Measurements from ENCODE around the gene PRKG1.

PRKG1 gene

DNA sequence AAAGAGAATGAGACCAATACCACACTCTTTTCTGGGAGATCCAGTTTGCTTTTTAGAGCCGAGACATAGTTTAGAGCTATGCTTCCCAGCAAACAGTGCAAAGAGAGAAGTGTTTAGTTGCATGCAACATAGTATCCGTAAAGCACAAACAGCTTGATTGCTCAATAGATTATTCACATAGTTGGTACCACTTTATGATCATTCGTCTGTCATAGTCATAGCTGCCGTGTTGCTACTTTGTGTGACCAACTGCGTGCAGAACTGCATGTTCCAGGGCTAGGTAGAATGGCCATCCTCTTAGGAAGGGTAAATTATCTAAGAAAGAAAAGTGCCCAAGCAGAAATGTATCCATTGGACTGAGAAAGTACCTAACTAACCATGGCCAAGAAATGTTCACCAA lies 1036.3 kb downstream of the PRKG1 start:
- no peak for TF ChIP-seq REST (IDR thresholded peaks at IDR 0.05; ENCODE audit: insufficient read depth in 1 of 2, low read depth in 2 of 2, low read length in 2 of 2)
- no peak for TF ChIP-seq POLR2AphosphoS5 (IDR thresholded peaks at IDR 0.05; ENCODE audit: low read depth, low read length)
- no peak for TF ChIP-seq SIN3A (IDR thresholded peaks at IDR 0.05; ENCODE audit: borderline replicate concordance, insufficient read depth, low read length)
- no peak for TF ChIP-seq FOXP2 (optimal IDR thresholded peaks at IDR 0.05; ENCODE audit: borderline replicate concordance, extremely low read depth, extremely low read length, insufficient read depth)
- no peak for TF ChIP-seq TAF1 (IDR thresholded peaks at IDR 0.05; ENCODE audit: borderline replicate concordance, insufficient read depth, low read length)

DNA sequence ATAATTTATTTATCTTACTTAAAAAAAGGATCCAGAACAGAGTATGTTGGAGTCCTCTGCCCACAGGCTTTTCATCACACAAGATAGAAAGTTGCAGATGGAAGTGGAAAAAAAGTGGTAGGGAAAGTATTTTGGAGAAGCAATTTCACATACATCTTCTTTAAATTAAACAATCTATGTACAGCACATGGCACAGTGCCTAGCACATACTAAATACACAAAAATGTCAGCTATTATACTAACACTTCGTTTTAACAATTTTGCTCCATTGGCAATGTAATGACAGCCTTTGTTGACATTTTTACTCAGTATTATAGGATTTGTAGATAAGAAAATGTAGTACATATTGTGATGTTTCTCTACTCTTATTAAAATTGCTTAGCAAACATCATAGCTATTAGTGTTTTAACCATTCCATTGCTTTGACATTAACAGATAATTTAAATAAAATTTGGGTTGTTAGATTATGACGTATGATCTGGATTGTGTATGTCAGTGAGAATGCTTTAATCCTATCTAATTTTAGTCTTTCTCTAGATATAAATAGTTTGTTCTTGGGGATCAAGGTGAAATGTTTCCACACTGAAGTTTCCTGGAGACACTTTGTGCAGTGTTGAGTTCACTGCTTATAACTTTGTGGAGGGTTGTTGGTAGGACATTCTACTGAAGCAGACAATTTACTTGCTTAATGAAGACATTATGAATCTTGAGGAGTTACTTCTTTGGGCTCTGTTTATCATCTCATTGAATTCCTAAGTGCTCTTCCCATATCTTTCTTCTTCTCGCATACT lies 1037.0 kb downstream of the PRKG1 start:
- TF ChIP-seq POLR2AphosphoS5 (IDR thresholded peaks at IDR 0.05; ENCODE audit: low read depth, low read length) (no peak), REST (IDR thresholded peaks at IDR 0.05; ENCODE audit: insufficient read depth in 1 of 2, low read depth in 2 of 2, low read length in 2 of 2) (no peak), SIN3A (IDR thresholded peaks at IDR 0.05; ENCODE audit: borderline replicate concordance, insufficient read depth, low read length) (no peak), FOXP2 (optimal IDR thresholded peaks at IDR 0.05; ENCODE audit: borderline replicate concordance, extremely low read depth, extremely low read length, insufficient read depth) (no peak), TAF1 (IDR thresholded peaks at IDR 0.05; ENCODE audit: borderline replicate concordance, insufficient read depth, low read length) (no peak)

- TF ChIP-seq SIN3A (IDR thresholded peaks at IDR 0.05; ENCODE audit: borderline replicate concordance, insufficient read depth, low read length) (no peak), POLR2AphosphoS5 (IDR thresholded peaks at IDR 0.05; ENCODE audit: low read depth, low read length) (no peak)
Measured at GRCh38 chr10:52115823-52116222, 1041.5 kb downstream of the PRKG1 start.

DNA sequence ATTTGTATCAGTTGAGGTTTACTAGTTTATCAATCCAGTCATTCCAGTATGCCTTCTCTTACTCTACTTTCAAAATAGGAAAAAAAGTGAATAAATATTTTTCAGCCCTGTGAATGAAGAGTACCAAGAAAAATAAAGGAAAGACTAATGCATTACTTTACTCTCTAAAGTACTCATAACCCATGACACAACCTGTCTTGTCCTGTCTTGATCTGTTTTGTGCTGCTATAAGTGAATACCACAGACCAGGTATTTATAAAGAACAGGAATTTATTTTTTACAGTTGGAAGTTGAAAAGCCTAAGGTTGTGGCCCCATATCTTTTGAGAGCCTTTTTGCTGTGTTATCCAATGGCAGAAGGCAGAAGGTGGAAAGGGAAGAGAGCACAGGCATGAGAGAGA lies 1045.2 kb downstream of the PRKG1 start:
- TF ChIP-seq SIN3A (IDR thresholded peaks at IDR 0.05; ENCODE audit: borderline replicate concordance, insufficient read depth, low read length) (no peak), FOXP2 (optimal IDR thresholded peaks at IDR 0.05; ENCODE audit: borderline replicate concordance, extremely low read depth, extremely low read length, insufficient read depth) (no peak), TAF1 (IDR thresholded peaks at IDR 0.05; ENCODE audit: borderline replicate concordance, insufficient read depth, low read length) (no peak), REST (IDR thresholded peaks at IDR 0.05; ENCODE audit: insufficient read depth in 1 of 2, low read depth in 2 of 2, low read length in 2 of 2) (no peak), POLR2AphosphoS5 (IDR thresholded peaks at IDR 0.05; ENCODE audit: low read depth, low read length) (no peak)

DNA sequence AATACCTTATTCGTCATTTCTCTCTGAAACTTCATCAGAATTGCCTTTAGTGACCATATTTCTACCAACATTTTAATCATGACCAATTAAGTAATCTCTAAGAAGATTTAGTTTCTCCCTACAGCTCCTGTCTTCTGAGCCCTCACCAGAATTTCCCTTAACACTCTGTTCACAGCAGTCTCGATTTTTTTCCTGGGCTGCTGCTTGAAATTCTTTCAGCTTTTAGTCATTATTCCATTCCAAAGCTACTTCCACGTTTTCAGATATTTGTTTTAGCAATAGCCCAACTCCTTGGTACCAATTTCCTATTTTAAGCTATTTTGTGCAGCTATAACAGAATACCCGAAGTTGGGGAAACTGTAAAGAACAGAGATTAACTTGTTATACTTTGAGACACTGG lies 1047.4 kb downstream of the PRKG1 start:
- TF ChIP-seq POLR2AphosphoS5 (IDR thresholded peaks at IDR 0.05; ENCODE audit: low read depth, low read length) (no peak), SIN3A (IDR thresholded peaks at IDR 0.05; ENCODE audit: borderline replicate concordance, insufficient read depth, low read length) (no peak), TAF1 (IDR thresholded peaks at IDR 0.05; ENCODE audit: borderline replicate concordance, insufficient read depth, low read length) (no peak), REST (IDR thresholded peaks at IDR 0.05; ENCODE audit: insufficient read depth in 1 of 2, low read depth in 2 of 2, low read length in 2 of 2) (no peak), FOXP2 (optimal IDR thresholded peaks at IDR 0.05; ENCODE audit: borderline replicate concordance, extremely low read depth, extremely low read length, insufficient read depth) (no peak)
